ENCODE measurements around the gene RGL3. TPM values are rescaled to one million over a fixed set of nuclear protein-coding genes. Genes with fewer than 3 reads are reported as not detected.

RGL3 gene
- total and polyA plus RNA-seq, 4 donors = 2.4 to 19.8 (median 7.8) TPM

DNA sequence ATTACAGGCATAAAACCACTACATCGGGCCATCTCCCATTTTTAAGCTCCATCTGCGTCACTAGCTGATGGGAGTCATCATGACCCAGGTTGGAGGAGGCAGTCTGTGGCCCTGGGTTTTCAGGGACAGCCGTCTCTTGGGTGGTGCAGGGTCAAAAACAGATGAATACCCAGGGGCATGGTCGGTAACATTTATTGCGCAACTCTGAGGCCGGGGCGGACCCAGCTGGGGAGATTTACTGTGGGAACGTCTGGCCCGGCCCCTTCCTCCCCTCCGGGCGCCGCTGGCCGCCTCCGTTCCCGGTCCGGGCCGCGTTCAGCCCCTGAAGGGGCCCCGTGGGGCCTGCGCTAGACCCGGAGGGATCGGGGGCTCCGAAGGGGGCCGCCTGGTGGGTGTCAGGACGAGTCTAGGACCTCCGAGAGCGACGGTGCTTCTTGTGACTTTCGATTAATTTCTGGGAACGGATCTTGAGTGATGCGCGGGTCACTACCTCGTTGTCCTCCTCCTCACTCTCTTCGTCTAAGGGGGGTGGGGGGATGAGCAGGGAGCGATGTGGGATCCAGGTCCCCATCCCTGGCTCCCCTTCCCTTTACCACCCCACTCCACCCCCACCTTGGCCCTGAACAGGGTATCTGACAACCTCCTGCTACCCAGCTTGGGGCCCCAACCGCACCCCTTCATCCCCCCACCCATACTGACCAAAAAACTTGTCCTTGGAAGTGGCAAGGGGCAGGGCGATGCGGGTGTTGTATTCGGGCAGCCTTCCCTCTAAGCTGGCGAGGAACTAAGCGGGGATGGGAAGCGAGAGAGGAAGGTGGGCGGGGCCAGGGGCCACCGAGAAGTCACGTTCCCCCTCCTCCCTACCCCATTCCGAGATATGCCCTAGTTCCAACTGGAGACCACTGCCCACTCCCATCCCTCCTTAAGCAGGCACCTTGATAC is 1.6 kb upstream of the RGL3 start:
- no peak for DNase-seq (ENCODE audit: low spot score)

More for the DNA sequence above, 1.6 kb upstream of the RGL3 start:
- Histone ChIP-seq H3K36me3 (ENCODE audit: control insufficient read depth in 4 of 4, insufficient read depth in 3 of 4, low read depth in 1 of 4, low read length in 3 of 4) (no peaks in the 10 kb centered on the region), H3K9ac (ENCODE audit: low read depth in 1 of 2, low read length in 2 of 2) (no peak overlapping the region), H3K27ac (ENCODE audit: low read depth in 1 of 2, low read length in 2 of 2) (no peak overlapping the region), H3K27me3 (ENCODE audit: control insufficient read depth in 4 of 4, insufficient read depth in 4 of 4, low read length in 3 of 4) (no peaks in the 10 kb centered on the region), H3K4me3 (ENCODE audit: low read depth in 1 of 3, low read length in 3 of 3) (peak overlapping the region in 1 of 3 donors; percentile 41), H3K9me3 (ENCODE audit: control insufficient read depth in 4 of 4, low read length in 3 of 4) (peaks cover 0 to 2% (median 0%) of the 10 kb centered on the region in 4 donors), H3K4me1 (ENCODE audit: control insufficient read depth in 4 of 4, insufficient read depth in 4 of 4, low read length in 3 of 4) (peaks cover 8 to 23% (median 12%) of the 10 kb centered on the region in 4 donors)
- no peak for TF ChIP-seq JUND (IDR thresholded peaks at IDR 0.05)
- TF ChIP-seq, protein P1, sequence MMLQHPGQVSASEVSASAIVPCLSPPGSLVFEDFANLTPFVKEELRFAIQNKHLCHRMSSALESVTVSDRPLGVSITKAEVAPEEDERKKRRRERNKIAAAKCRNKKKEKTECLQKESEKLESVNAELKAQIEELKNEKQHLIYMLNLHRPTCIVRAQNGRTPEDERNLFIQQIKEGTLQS (IDR thresholded peaks at IDR 0.05) = no peak
- no peak for TF ChIP-seq RXRA (IDR thresholded peaks at IDR 0.05)
- no peak for TF ChIP-seq RAD21 (IDR thresholded peaks at IDR 0.05)
- TF ChIP-seq NR2F2 (IDR thresholded peaks at IDR 0.05) = no peak
- TF ChIP-seq, protein P2, sequence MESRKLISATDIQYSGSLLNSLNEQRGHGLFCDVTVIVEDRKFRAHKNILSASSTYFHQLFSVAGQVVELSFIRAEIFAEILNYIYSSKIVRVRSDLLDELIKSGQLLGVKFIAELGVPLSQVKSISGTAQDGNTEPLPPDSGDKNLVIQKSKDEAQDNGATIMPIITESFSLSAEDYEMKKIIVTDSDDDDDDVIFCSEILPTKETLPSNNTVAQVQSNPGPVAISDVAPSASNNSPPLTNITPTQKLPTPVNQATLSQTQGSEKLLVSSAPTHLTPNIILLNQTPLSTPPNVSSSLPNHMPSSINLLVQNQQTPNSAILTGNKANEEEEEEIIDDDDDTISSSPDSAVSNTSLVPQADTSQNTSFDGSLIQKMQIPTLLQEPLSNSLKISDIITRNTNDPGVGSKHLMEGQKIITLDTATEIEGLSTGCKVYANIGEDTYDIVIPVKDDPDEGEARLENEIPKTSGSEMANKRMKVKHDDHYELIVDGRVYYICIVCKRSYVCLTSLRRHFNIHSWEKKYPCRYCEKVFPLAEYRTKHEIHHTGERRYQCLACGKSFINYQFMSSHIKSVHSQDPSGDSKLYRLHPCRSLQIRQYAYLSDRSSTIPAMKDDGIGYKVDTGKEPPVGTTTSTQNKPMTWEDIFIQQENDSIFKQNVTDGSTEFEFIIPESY (IDR thresholded peaks at IDR 0.05) = no peak
- TF ChIP-seq, protein P3, sequence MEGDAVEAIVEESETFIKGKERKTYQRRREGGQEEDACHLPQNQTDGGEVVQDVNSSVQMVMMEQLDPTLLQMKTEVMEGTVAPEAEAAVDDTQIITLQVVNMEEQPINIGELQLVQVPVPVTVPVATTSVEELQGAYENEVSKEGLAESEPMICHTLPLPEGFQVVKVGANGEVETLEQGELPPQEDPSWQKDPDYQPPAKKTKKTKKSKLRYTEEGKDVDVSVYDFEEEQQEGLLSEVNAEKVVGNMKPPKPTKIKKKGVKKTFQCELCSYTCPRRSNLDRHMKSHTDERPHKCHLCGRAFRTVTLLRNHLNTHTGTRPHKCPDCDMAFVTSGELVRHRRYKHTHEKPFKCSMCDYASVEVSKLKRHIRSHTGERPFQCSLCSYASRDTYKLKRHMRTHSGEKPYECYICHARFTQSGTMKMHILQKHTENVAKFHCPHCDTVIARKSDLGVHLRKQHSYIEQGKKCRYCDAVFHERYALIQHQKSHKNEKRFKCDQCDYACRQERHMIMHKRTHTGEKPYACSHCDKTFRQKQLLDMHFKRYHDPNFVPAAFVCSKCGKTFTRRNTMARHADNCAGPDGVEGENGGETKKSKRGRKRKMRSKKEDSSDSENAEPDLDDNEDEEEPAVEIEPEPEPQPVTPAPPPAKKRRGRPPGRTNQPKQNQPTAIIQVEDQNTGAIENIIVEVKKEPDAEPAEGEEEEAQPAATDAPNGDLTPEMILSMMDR (IDR thresholded peaks at IDR 0.05; ENCODE audit: low read depth, low read length, missing input control) = no peak
- TF ChIP-seq FOXA1 (IDR thresholded peaks at IDR 0.05) = no peak
- TF ChIP-seq EGR1 (IDR thresholded peaks at IDR 0.05; ENCODE audit: low read depth in 2 of 2) = no peak
- TF ChIP-seq GABPA (IDR thresholded peaks at IDR 0.05 in 1 of 2, conservative IDR thresholded peaks at IDR 0.05 in 1 of 2) = no peak
- no peak for TF ChIP-seq SP1 (IDR thresholded peaks at IDR 0.05)
- TF ChIP-seq HNF4G (IDR thresholded peaks at IDR 0.05) = no peak
- no peak for TF ChIP-seq HNF4A (conservative IDR thresholded peaks at IDR 0.05)
- no peak for TF ChIP-seq TAF1 (conservative IDR thresholded peaks at IDR 0.05)
- no peak for TF ChIP-seq FOXA2 (IDR thresholded peaks at IDR 0.05)
- TF ChIP-seq, protein P4, sequence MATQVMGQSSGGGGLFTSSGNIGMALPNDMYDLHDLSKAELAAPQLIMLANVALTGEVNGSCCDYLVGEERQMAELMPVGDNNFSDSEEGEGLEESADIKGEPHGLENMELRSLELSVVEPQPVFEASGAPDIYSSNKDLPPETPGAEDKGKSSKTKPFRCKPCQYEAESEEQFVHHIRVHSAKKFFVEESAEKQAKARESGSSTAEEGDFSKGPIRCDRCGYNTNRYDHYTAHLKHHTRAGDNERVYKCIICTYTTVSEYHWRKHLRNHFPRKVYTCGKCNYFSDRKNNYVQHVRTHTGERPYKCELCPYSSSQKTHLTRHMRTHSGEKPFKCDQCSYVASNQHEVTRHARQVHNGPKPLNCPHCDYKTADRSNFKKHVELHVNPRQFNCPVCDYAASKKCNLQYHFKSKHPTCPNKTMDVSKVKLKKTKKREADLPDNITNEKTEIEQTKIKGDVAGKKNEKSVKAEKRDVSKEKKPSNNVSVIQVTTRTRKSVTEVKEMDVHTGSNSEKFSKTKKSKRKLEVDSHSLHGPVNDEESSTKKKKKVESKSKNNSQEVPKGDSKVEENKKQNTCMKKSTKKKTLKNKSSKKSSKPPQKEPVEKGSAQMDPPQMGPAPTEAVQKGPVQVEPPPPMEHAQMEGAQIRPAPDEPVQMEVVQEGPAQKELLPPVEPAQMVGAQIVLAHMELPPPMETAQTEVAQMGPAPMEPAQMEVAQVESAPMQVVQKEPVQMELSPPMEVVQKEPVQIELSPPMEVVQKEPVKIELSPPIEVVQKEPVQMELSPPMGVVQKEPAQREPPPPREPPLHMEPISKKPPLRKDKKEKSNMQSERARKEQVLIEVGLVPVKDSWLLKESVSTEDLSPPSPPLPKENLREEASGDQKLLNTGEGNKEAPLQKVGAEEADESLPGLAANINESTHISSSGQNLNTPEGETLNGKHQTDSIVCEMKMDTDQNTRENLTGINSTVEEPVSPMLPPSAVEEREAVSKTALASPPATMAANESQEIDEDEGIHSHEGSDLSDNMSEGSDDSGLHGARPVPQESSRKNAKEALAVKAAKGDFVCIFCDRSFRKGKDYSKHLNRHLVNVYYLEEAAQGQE (IDR thresholded peaks at IDR 0.05) = no peak
- TF ChIP-seq YY1 (IDR thresholded peaks at IDR 0.05) = no peak
- TF ChIP-seq, protein P5, sequence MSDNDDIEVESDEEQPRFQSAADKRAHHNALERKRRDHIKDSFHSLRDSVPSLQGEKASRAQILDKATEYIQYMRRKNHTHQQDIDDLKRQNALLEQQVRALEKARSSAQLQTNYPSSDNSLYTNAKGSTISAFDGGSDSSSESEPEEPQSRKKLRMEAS (IDR thresholded peaks at IDR 0.05) = no peak
- WGBS = 9% methylated on average over 46 of the region's 46 CpGs

Data from liver (tissue), 9 donors.